Keratinocyte (primary cell): ENCODE data around the gene FBXO27. TPM values are rescaled to one million over a fixed set of nuclear protein-coding genes. Genes with fewer than 3 reads are reported as not detected.

Experiments
- DNase-seq: peaks from one replicate; pipeline ENCODE4 v3.0.0-alpha.2; 2011; ENCODE audit warnings: low read depth, missing footprints, low spot score
- FAIRE-seq: peaks from 2 replicates; lab custom pipeline; 2011; peaks lifted over from hg19 to GRCh38; lab: Jason Lieb, UNC
- H2AFZ ChIP-seq: 2 replicates; pipeline ENCODE4 v1.6.0; 2012; ENCODE audit warnings: low read length, control low read depth, inconsistent platforms; ENCODE audit not compliant: control insufficient read depth
- H3K27ac ChIP-seq: 2 replicates; pipeline ENCODE4 v1.5.1; 2011; ENCODE audit warnings: low read length; ENCODE audit not compliant: control insufficient read depth, insufficient read depth
- H3K27me3 ChIP-seq: 3 replicates; pipeline ENCODE4 v1.6.0; 2011; ENCODE audit warnings: low read length; ENCODE audit not compliant: control insufficient read depth, insufficient read depth; ENCODE audit errors: extremely low read depth
- H3K36me3 ChIP-seq, 2 experiments: 2 replicates in 1 of 2; 3 replicates in 1 of 2; pipeline ENCODE4 v1.5.1; 2011; ENCODE audit warnings: low read length in 2 of 2, mild to moderate bottlenecking in 1 of 2; ENCODE audit not compliant: control insufficient read depth in 2 of 2, insufficient read depth in 2 of 2; ENCODE audit errors: extremely low read depth in 1 of 2
- H3K4me1 ChIP-seq: 3 replicates; pipeline ENCODE4 v1.5.1; 2011; ENCODE audit warnings: low read length; ENCODE audit not compliant: control insufficient read depth, insufficient read depth; ENCODE audit errors: extremely low read depth
- H3K4me2 ChIP-seq: 3 replicates; pipeline ENCODE4 v1.6.0; 2011; ENCODE audit warnings: low read depth, low read length; ENCODE audit not compliant: control insufficient read depth, insufficient read depth; ENCODE audit errors: extremely low read depth
- H3K4me3 ChIP-seq, 3 experiments: fragments of 200-600 bp in 1 of 3; sonication (generic) in 1 of 3; 2 replicates in 2 of 3; 3 replicates in 1 of 3; pipeline ENCODE4 v1.5.1; 2011 to 2016; ENCODE audit warnings: low read length in 3 of 3, mild to moderate bottlenecking in 3 of 3, control low read depth in 2 of 3, inconsistent platforms in 1 of 3, low read depth in 1 of 3, mixed read lengths in 1 of 3, mixed run types in 1 of 3, moderate library complexity in 1 of 3; ENCODE audit not compliant: control insufficient read depth in 2 of 3, insufficient read depth in 2 of 3; ENCODE audit errors: extremely low read depth in 1 of 3
- H3K79me2 ChIP-seq: 2 replicates; pipeline ENCODE4 v1.6.0; 2012; ENCODE audit warnings: low read length; ENCODE audit not compliant: control insufficient read depth, insufficient read depth
- H3K9ac ChIP-seq: 3 replicates; pipeline ENCODE4 v1.6.0; 2011; ENCODE audit warnings: low read length; ENCODE audit not compliant: control insufficient read depth, insufficient read depth; ENCODE audit errors: extremely low read depth
- H3K9me1 ChIP-seq: 3 replicates; pipeline ENCODE4 v1.6.0; 2011; ENCODE audit warnings: low read length; ENCODE audit not compliant: control insufficient read depth, insufficient read depth; ENCODE audit errors: extremely low read depth
- H3K9me3 ChIP-seq: 2 replicates; pipeline ENCODE4 v1.5.1; 2012; ENCODE audit warnings: low read depth, low read length; ENCODE audit not compliant: control insufficient read depth
- H4K20me1 ChIP-seq: 3 replicates; pipeline ENCODE4 v1.6.0; 2011; ENCODE audit warnings: low read length; ENCODE audit not compliant: control insufficient read depth, insufficient read depth; ENCODE audit errors: extremely low read depth
- EZH2 ChIP-seq: IDR thresholded peaks from one replicate; pipeline ENCODE4 v1.6.1; 2012; ENCODE audit warnings: inconsistent platforms, mild to moderate bottlenecking, low read length, moderate library complexity
- dilution Hi-C: fragments of 300-500 bp; cut with MboI; formaldehyde crosslinking; loops from one replicate; pipeline ENCODE4 v1.7.0; 2020; ENCODE audit warnings: low sequenced_read_pairs; ENCODE audit not compliant: extremely low pct_ligation_motif_present
- polyA plus RNA-seq, 5 experiments: library from polyadenylated mRNA; depleted of rRNA in 3 of 5; stranded (reverse) in 3 of 5; stranded (forward) in 1 of 5; unstranded in 1 of 5; fragments of >200 nt; gene quantifications; 1 replicate in 1 of 5; 2 replicates in 3 of 5; 3 replicates in 1 of 5; pipeline versions ENCODE4 v1.2.1 to v1.2.3, GENCODE V29; 2011 to 2012; ENCODE audit warnings: missing spikeins in 2 of 5, low read depth in 1 of 5, low replicate concordance in 1 of 5
- TF ChIP-seq, protein P1 (sequence below), 3 experiments: IDR thresholded peaks in 1 of 3; conservative IDR thresholded peaks in 1 of 3; optimal IDR thresholded peaks in 1 of 3; 2 replicates in 2 of 3; 3 replicates in 1 of 3; pipeline versions ENCODE3 to v1.5.1; 2011; ENCODE audit warnings: low read length in 3 of 3, mild to moderate bottlenecking in 3 of 3, moderate library complexity in 2 of 3, control low read depth in 1 of 3, inconsistent platforms in 1 of 3; ENCODE audit not compliant: insufficient read depth in 2 of 3; ENCODE audit errors: extremely low read depth in 1 of 3

The FBXO27 gene
- polyA plus RNA-seq, 1 donor (not counting 4 experiments of a cell fraction or from before 2014, with no cell fraction given) = 4.4 TPM

DNA sequence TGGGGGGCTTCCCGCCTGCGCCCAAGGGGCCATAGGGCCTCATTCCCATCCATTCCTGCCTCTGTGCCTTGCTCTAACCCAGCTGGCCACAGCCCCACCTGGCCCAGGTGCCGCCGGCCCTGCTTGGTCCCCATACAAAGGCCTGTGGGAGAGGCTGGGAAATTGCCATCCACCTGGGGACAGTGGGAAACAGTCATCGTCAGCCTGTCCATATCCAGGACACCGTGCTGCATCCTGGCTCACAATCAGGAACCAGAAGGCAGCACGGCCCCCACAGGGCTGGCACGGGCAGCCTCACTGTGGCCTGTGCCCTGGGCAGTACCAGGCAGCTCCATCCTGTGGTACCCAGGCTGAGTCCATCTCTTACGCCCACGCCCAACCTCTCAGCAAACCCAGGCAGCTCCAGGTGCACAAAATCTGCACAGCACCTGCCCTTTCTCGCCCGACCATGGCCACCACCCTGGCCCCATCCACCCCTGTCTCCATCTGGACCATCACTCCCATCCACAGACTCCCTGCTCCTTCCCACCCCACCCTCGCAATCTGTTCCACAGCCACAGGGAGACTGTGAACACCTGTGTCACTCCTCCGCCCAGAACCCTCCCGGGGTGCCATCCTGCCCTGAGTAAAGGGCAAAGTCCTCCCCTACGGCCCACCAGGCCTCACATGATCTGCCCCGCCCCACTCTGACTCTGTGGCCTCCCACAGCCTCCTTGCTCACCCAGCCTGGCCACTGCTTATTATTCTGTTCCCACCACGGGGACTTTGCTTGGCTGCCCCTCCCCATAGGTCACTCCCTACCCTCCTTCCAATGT lies 21.1 kb upstream of the FBXO27 start:
- Histone ChIP-seq H3K79me2 (no peaks in the 10 kb centered on the region), H3K9me3 (no peaks in the 10 kb centered on the region), H3K27me3 (no peaks in the 10 kb centered on the region), H3K36me3 (no peaks in the 10 kb centered on the region), H4K20me1 (no peaks in the 10 kb centered on the region), H2AFZ (no peak overlapping the region), H3K27ac (no peak overlapping the region), H3K4me3 (no peak overlapping the region), H3K9ac (no peak overlapping the region), H3K4me1 (peaks cover 4% of the 10 kb centered on the region), H3K4me2 (no peak overlapping the region), H3K9me1 (no peaks in the 10 kb centered on the region)
- DNase-seq = no peak
- dilution Hi-C loops = no loop called here
- TF ChIP-seq, protein P1, sequence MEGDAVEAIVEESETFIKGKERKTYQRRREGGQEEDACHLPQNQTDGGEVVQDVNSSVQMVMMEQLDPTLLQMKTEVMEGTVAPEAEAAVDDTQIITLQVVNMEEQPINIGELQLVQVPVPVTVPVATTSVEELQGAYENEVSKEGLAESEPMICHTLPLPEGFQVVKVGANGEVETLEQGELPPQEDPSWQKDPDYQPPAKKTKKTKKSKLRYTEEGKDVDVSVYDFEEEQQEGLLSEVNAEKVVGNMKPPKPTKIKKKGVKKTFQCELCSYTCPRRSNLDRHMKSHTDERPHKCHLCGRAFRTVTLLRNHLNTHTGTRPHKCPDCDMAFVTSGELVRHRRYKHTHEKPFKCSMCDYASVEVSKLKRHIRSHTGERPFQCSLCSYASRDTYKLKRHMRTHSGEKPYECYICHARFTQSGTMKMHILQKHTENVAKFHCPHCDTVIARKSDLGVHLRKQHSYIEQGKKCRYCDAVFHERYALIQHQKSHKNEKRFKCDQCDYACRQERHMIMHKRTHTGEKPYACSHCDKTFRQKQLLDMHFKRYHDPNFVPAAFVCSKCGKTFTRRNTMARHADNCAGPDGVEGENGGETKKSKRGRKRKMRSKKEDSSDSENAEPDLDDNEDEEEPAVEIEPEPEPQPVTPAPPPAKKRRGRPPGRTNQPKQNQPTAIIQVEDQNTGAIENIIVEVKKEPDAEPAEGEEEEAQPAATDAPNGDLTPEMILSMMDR (optimal IDR thresholded peaks at IDR 0.05 in 1 of 3, IDR thresholded peaks at IDR 0.05 in 1 of 3, conservative IDR thresholded peaks at IDR 0.05 in 1 of 3; ENCODE audit: extremely low read depth in 1 of 3, insufficient read depth in 2 of 3, low read length in 3 of 3) = no peak
- no peak for TF ChIP-seq EZH2
- FAIRE-seq = no peak

DNA sequence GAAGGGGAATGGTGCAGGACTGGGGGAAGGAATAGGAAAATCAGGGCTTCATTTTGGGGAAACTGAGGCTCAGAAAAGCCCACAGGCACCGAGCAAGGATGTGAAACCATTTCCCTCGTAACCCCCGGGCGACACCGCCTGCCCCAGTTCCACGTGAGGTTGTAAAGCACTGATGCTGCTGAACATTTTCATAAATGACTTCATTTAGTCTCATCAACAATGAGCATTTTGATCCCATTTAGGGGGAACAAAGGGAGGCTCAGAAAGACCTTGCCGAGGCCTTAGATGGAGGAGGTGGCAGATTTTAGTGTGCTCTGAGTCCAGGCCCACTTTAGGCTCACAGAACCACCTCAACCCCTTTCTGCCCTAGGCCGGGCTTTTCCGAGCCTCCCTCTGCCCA lies 20.5 kb upstream of the FBXO27 start:
- Histone ChIP-seq H3K79me2 (no peaks in the 10 kb centered on the region), H3K9me3 (no peaks in the 10 kb centered on the region), H3K4me2 (no peak overlapping the region), H3K4me3 (no peak overlapping the region), H3K9me1 (no peaks in the 10 kb centered on the region), H2AFZ (no peak overlapping the region), H3K9ac (no peak overlapping the region), H3K27ac (no peak overlapping the region), H3K4me1 (peaks cover 4% of the 10 kb centered on the region), H3K27me3 (no peaks in the 10 kb centered on the region), H4K20me1 (no peaks in the 10 kb centered on the region), H3K36me3 (no peaks in the 10 kb centered on the region)
- TF ChIP-seq, protein P1 (optimal IDR thresholded peaks at IDR 0.05 in 1 of 3, IDR thresholded peaks at IDR 0.05 in 1 of 3, conservative IDR thresholded peaks at IDR 0.05 in 1 of 3; ENCODE audit: extremely low read depth in 1 of 3, insufficient read depth in 2 of 3, low read length in 3 of 3) = no peak
- no peak for TF ChIP-seq EZH2
- DNase-seq = no peak
- no peak for FAIRE-seq
- dilution Hi-C loops = no loop called here
